ENCODE data around the gene P2RY6.

Gene P2RY6

DNA sequence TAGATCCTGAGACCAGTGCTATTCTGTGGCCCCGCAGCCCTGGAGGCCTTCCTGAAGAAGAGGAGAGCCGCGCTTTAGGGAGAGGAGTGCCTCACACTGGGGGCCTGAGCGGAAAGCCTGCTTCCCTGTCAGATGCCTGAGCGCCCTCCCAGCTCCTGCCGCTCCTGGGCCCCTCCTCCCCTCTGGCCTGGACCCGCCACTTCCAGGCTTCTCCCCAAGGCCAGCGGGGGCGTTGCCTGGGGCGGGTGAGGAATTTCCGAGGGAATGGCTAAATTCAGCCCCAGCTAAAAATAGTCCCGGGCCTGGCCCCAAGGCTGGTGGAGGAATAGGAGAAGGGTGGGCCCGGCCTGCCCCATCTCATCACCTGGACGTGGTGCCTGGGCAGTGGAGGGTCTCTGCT is 51.3 kb downstream of the P2RY6 start:
- H3K4me3 ChIP-seq (ENCODE audit: low read depth, low read length), result no peak overlapping the region
- DNase-seq (ENCODE audit: low read depth), result no peak
- TF ChIP-seq MAX (IDR thresholded peaks at IDR 0.05; ENCODE audit: low read depth, low read length) (no peak), POLR2A (IDR thresholded peaks at IDR 0.05; ENCODE audit: extremely low read depth, insufficient read length) (no peak), CTCF (IDR thresholded peaks at IDR 0.05; ENCODE audit: low read depth, low read length) (no peak), MYC (IDR thresholded peaks at IDR 0.05; ENCODE audit: low read depth, low read length) (no peak)

GRCh38 chr11:73324116-73324515 is 52.0 kb downstream of the P2RY6 start:
- DNase-seq (ENCODE audit: low read depth), result no peak
- TF ChIP-seq MYC (IDR thresholded peaks at IDR 0.05; ENCODE audit: low read depth, low read length), result no peak
- no peak for TF ChIP-seq MAX (IDR thresholded peaks at IDR 0.05; ENCODE audit: low read depth, low read length)
- TF ChIP-seq CTCF (IDR thresholded peaks at IDR 0.05; ENCODE audit: low read depth, low read length), result no peak
- TF ChIP-seq POLR2A (IDR thresholded peaks at IDR 0.05; ENCODE audit: extremely low read depth, insufficient read length), result no peak
- H3K4me3 ChIP-seq (ENCODE audit: low read depth, low read length), result no peak overlapping the region

- H3K4me3 ChIP-seq (ENCODE audit: low read depth, low read length), result no peak overlapping the region
- TF ChIP-seq POLR2A (IDR thresholded peaks at IDR 0.05; ENCODE audit: extremely low read depth, insufficient read length) (no peak), MYC (IDR thresholded peaks at IDR 0.05; ENCODE audit: low read depth, low read length) (no peak), CTCF (IDR thresholded peaks at IDR 0.05; ENCODE audit: low read depth, low read length) (no peak), MAX (IDR thresholded peaks at IDR 0.05; ENCODE audit: low read depth, low read length) (no peak)
- no peak for DNase-seq (ENCODE audit: low read depth)
Observed at GRCh38 chr11:73324665-73325035, 52.5 kb downstream of the P2RY6 start.

DNA sequence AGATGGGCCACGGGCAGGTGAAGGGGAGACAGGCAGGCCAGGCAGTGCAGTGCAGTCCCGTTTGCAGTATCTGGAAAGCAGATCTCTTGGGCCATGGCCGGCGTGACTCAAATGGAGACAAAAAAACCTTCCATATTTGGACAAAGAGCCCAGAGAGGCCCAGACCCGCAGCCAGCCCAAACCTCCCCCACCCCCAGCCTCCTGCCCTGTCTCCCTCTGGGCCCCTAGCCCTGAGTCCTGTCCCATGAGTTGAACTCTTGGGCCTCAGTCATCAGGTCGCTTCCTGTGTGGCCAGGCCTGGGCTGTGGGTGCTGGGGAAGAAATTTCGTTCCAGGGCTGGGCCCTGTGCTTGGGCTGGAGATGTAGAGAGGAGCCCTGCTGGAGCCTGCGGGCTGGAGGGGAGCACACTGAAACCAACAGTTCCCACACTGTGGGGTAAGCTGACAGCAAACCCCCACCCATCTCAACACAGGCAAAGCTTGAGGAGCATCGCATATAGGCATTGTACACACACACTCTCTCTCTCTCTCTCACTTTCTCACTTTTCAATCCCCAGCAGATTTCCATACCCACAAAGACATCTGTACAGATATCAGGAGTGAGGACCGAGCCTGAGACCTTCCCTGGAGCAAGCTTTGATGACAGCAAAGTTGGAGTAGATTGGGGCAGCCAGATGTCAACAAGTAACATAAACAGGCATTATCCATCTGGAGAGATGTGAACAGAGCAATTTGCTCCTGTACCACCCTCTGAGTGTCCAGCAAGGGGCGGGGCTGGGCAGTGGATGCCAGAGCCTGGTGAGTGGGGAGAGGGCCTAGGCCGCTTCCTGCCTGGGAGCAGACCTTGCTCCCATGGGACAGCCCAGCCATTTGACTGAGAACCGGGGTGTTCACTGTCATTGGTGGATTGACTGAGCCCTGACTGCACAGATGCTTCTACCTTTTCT is 53.2 kb downstream of the P2RY6 start:
- no peak for DNase-seq (ENCODE audit: low read depth)
- H3K4me3 ChIP-seq (ENCODE audit: low read depth, low read length), result no peak overlapping the region
- TF ChIP-seq CTCF (IDR thresholded peaks at IDR 0.05; ENCODE audit: low read depth, low read length) (no peak), MYC (IDR thresholded peaks at IDR 0.05; ENCODE audit: low read depth, low read length) (no peak), MAX (IDR thresholded peaks at IDR 0.05; ENCODE audit: low read depth, low read length) (no peak), POLR2A (IDR thresholded peaks at IDR 0.05; ENCODE audit: extremely low read depth, insufficient read length) (no peak)

DNA sequence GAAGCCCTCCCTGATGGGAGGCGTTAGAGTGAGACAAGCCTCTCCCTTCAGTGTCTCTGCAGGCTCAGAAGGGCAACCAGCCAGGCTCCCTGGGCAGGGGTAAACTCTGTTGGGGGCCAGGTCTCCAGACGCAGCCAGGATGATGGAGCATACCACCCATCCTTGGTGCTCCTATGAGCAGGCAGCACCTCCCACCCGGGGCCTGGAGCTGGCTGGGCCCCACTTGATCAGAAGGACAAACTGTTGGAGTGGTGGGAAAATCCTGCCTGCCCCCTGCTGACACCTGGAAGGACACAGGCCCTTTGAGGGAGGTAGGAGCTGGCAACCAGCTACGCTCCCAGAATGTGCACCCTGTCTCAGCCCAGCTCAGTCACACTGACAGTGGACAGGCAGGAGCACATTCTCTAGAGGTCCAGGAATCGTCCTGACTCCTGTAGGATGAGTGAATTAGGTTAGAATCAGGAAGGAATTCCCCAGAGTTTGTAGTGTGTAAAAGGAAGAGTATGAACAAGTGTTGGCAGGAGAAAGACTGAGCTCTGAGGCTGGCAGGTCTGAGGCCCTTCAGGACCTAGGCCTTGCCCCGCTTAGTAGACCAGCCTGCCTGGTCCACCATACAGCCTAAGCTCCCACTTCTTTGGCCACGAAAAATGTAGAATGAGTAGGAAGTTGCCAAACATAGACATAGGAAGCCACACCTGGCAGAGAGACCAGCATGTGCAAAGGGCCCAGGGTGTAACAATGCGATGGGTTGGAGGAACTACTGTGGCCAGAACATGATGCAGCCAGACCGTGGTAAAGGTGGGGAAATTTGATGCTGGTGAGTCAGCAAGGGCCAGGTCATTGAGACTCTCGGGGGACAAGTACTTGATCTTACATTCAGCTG is 55.0 kb downstream of the P2RY6 start:
- TF ChIP-seq MAX (IDR thresholded peaks at IDR 0.05; ENCODE audit: low read depth, low read length) (no peak), CTCF (IDR thresholded peaks at IDR 0.05; ENCODE audit: low read depth, low read length) (no peak), POLR2A (IDR thresholded peaks at IDR 0.05; ENCODE audit: extremely low read depth, insufficient read length) (no peak), MYC (IDR thresholded peaks at IDR 0.05; ENCODE audit: low read depth, low read length) (no peak)
- H3K4me3 ChIP-seq (ENCODE audit: low read depth, low read length), result no peak overlapping the region
- DNase-seq (ENCODE audit: low read depth), result peak; percentile 68
